ENCODE data around the gene CEP350. TPM values are rescaled to one million over a fixed set of nuclear protein-coding genes. Genes with fewer than 3 reads are reported as not detected.

Gene CEP350
- polyA plus RNA-seq, 3 donors: 6.7 to 19.8 (median 9.0) TPM

DNA sequence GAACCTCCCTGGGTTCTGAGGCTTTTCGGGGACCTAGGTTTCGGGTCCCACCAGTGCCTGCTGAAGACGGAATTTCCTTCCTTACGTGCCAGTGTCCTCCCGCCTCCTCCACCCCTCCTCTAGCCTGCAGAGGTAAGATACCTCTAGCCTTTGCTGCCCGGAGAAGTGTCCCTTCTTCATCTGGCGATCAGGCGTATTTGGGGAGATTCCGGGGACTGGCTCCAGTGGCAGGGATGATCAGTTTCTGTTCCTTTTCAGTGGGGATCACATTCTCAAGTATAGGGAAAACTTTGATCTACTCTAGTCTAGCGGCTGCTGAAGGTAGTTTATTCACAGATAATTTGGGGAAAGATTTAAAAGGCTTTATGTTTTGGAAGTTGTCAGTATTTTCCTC is 674 bp downstream of the CEP350 start:
- Mint-ChIP-seq H3K27me3 (ENCODE audit: low read depth in 3 of 3) (no peaks in the 10 kb centered on the region), H3K4me1 (peaks cover 59% of the 10 kb centered on the region), H3K9me3 (no peaks in the 10 kb centered on the region), H3K27ac (peak overlapping the region; percentile 94 to 99 (median 97)), H3K4me3 (peak overlapping the region; percentile 91 to 95), H3K36me3 (peaks cover 2 to 3% of the 10 kb centered on the region in 2 donors)
- Histone ChIP-seq H4K20me1 (ENCODE audit: insufficient read depth, low read length) (peaks cover 43% of the 10 kb centered on the region), H3K4me1 (ENCODE audit: control insufficient read depth in 1 of 2, insufficient read depth in 2 of 2, low read length in 2 of 2) (peaks cover 51 to 62% of the 10 kb centered on the region in 2 donors), H3K36me3 (replicated peaks in 1 of 2; ENCODE audit: control insufficient read depth in 1 of 2, insufficient read depth in 2 of 2, low read length in 2 of 2) (no peaks in the 10 kb centered on the region), H3K9me3 (replicated peaks in 1 of 2; ENCODE audit: control insufficient read depth in 1 of 2, insufficient read depth in 1 of 2, low read length in 2 of 2) (no peaks in the 10 kb centered on the region), H3K79me2 (ENCODE audit: insufficient read depth, low read length) (peaks cover 76% of the 10 kb centered on the region), H2AFZ (ENCODE audit: insufficient read depth, low read depth, low read length, poor library complexity, severe bottlenecking) (peak overlapping the region; percentile 88), H3K4me2 (replicated peaks; ENCODE audit: extremely low read depth, low read length, poor library complexity, severe bottlenecking) (peak overlapping the region; percentile 85), H3K27me3 (ENCODE audit: control insufficient read depth in 2 of 2, insufficient read depth in 2 of 2, low read length in 2 of 2) (no peaks in the 10 kb centered on the region), H3K27ac (ENCODE audit: low read depth in 1 of 2, low read length in 2 of 2) (peak overlapping the region; percentile 97), H3K4me3 (replicated peaks in 1 of 3; ENCODE audit: low read depth in 2 of 3, low read length in 3 of 3) (peak overlapping the region; percentile 86 to 93 (median 88)), H3K9ac (ENCODE audit: insufficient read depth, low read length, poor library complexity, severe bottlenecking) (peak overlapping the region; percentile 99)
- intact Hi-C loops (cut with micrococcal nuclease): loop anchor here in 1 of 2 donors (2.0 kb wide), 1 partner anchor 72 kb away; the partner anchor contains the start of gene TOR1AIP1
- DNase-seq: peak; percentile 37 to 78 (median 44)
- TF ChIP-seq, protein P1, sequence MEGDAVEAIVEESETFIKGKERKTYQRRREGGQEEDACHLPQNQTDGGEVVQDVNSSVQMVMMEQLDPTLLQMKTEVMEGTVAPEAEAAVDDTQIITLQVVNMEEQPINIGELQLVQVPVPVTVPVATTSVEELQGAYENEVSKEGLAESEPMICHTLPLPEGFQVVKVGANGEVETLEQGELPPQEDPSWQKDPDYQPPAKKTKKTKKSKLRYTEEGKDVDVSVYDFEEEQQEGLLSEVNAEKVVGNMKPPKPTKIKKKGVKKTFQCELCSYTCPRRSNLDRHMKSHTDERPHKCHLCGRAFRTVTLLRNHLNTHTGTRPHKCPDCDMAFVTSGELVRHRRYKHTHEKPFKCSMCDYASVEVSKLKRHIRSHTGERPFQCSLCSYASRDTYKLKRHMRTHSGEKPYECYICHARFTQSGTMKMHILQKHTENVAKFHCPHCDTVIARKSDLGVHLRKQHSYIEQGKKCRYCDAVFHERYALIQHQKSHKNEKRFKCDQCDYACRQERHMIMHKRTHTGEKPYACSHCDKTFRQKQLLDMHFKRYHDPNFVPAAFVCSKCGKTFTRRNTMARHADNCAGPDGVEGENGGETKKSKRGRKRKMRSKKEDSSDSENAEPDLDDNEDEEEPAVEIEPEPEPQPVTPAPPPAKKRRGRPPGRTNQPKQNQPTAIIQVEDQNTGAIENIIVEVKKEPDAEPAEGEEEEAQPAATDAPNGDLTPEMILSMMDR (IDR thresholded peaks at IDR 0.05): no peak
- 0% methylated on average over 1 of the region's 10 CpGs for WGBS (ENCODE audit: insufficient coverage)

DNA sequence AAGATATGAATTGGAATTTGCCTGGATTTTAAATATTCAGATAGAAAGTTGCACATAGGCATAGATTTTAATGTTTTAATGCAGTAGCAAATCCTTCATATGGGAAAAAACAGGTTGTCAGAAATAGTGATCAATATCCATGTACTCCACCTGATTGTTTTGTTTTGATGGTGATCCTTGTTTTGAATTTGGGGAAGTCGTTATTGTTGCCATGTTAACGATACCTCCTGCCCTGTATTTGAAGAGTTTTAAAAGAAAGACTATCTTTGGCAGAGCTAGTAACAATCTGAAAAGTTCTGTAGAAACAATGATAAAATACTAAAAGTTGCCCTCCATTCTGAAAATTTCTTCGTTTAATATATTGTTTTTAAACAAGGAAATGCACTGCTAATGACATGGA is 1.1 kb downstream of the CEP350 start:
- Histone ChIP-seq H3K4me1 (ENCODE audit: control insufficient read depth in 1 of 2, insufficient read depth in 2 of 2, low read length in 2 of 2) (peaks cover 47 to 57% of the 10 kb centered on the region in 2 donors), H3K9me3 (replicated peaks in 1 of 2; ENCODE audit: control insufficient read depth in 1 of 2, insufficient read depth in 1 of 2, low read length in 2 of 2) (no peaks in the 10 kb centered on the region)
- H3K4me1 Mint-ChIP-seq: peaks cover 54% of the 10 kb centered on the region

More for the DNA sequence above, 1.1 kb downstream of the CEP350 start:
- Histone ChIP-seq H4K20me1 (ENCODE audit: insufficient read depth, low read length) (peaks cover 47% of the 10 kb centered on the region), H3K4me3 (replicated peaks in 1 of 3; ENCODE audit: low read depth in 2 of 3, low read length in 3 of 3) (peak overlapping the region; percentile 86 to 93 (median 88)), H3K36me3 (replicated peaks in 1 of 2; ENCODE audit: control insufficient read depth in 1 of 2, insufficient read depth in 2 of 2, low read length in 2 of 2) (no peaks in the 10 kb centered on the region), H3K4me2 (replicated peaks; ENCODE audit: extremely low read depth, low read length, poor library complexity, severe bottlenecking) (peak overlapping the region; percentile 85), H2AFZ (ENCODE audit: insufficient read depth, low read depth, low read length, poor library complexity, severe bottlenecking) (peak overlapping the region; percentile 88), H3K9ac (ENCODE audit: insufficient read depth, low read length, poor library complexity, severe bottlenecking) (peak overlapping the region; percentile 99), H3K27ac (ENCODE audit: low read depth in 1 of 2, low read length in 2 of 2) (peak overlapping the region in 1 of 2 donors; percentile 97), H3K79me2 (ENCODE audit: insufficient read depth, low read length) (peaks cover 80% of the 10 kb centered on the region), H3K27me3 (ENCODE audit: control insufficient read depth in 2 of 2, insufficient read depth in 2 of 2, low read length in 2 of 2) (no peaks in the 10 kb centered on the region)
- DNase-seq: peak in 2 of 3 donors; percentile 15 to 18
- intact Hi-C loops (cut with micrococcal nuclease): loop anchor here in 1 of 2 donors (2.0 kb wide), 1 partner anchor 73 kb away; the partner anchor contains the start of gene TOR1AIP1
- peak overlapping the region; percentile 91 to 95 for H3K4me3 Mint-ChIP-seq
- TF ChIP-seq, protein P1 (IDR thresholded peaks at IDR 0.05): no peak
- H3K36me3 Mint-ChIP-seq: peaks cover 3 to 4% of the 10 kb centered on the region in 2 donors
- H3K9me3 Mint-ChIP-seq: no peaks in the 10 kb centered on the region
- no peaks in the 10 kb centered on the region for H3K27me3 Mint-ChIP-seq (ENCODE audit: low read depth in 3 of 3)
- H3K27ac Mint-ChIP-seq: peak overlapping the region; percentile 94 to 99 (median 97)
- WGBS (ENCODE audit: insufficient coverage): no CpG with 5 or more reads among the region's 3 CpGs

All from CD14-positive monocyte (primary cell).